ENCODE measurements around the gene POP7.

The POP7 gene

GRCh38 chr7:100726996-100727761, 21.3 kb downstream of the POP7 start:
- DNase-seq: no peak

- no peak for DNase-seq
Measured at GRCh38 chr7:100728196-100728595, 22.3 kb downstream of the POP7 start.

GRCh38 chr7:100730136-100730800, 24.3 kb downstream of the POP7 start:
- DNase-seq: no peak

GRCh38 chr7:100731937-100732636, 26.2 kb downstream of the POP7 start:
- DNase-seq: no peak

GRCh38 chr7:100735730-100736129, 29.8 kb downstream of the POP7 start:
- no peak for DNase-seq

GRCh38 chr7:100736671-100737070, 30.8 kb downstream of the POP7 start:
- DNase-seq: no peak

- DNase-seq: no peak
Measured at GRCh38 chr7:100739934-100740333, 34.0 kb downstream of the POP7 start.

- DNase-seq: no peak
Measured at GRCh38 chr7:100744605-100745004, 38.7 kb downstream of the POP7 start.

GRCh38 chr7:100745184-100745583, 39.3 kb downstream of the POP7 start:
- DNase-seq: peak; percentile 11 to 17

- DNase-seq: no peak
Measured at GRCh38 chr7:100752994-100753393, 47.1 kb downstream of the POP7 start.

- DNase-seq: no peak
Measured at GRCh38 chr7:100753750-100754149, 47.8 kb downstream of the POP7 start.
